ENCODE results near the gene KDM3A.
"Not testable (repeated sequence)": the region's sequence is repeated elsewhere in the genome, so short reads cannot be mapped to it uniquely, and the experiment has no call there.

The KDM3A gene

GRCh38 chr2:86476918-86477317, 35.7 kb downstream of the KDM3A start:
- DNase-seq (ENCODE audit: low spot score), result no peak

GRCh38 chr2:86477349-86477748, 36.2 kb downstream of the KDM3A start:
- DNase-seq (ENCODE audit: low spot score), result no peak

GRCh38 chr2:86480105-86480504, 38.9 kb downstream of the KDM3A start:
- DNase-seq (ENCODE audit: low spot score), result no peak

- peak; percentile 16 for DNase-seq (ENCODE audit: low spot score)
Measured at GRCh38 chr2:86482034-86482433, 40.9 kb downstream of the KDM3A start.

DNA sequence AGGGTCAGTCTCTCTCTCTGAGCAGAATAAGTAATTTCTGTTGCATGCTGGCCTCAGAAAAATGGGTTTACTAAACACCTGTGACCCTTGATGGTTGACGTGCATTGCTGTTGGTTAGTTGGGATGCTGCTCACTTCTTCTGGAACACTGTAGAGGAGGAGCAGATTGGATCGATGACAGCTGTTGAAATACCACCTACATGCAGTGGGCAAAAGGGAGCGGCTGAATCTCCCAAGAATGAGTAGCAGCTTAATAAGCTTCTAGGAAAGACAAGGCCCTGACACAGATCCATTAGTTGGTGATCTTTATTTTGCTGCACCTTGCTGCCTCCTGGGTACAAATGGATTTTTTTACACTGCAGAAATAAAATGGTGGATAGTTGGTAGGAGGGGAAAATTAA, 43.2 kb downstream of the KDM3A start:
- DNase-seq (ENCODE audit: low spot score), result no peak

DNA sequence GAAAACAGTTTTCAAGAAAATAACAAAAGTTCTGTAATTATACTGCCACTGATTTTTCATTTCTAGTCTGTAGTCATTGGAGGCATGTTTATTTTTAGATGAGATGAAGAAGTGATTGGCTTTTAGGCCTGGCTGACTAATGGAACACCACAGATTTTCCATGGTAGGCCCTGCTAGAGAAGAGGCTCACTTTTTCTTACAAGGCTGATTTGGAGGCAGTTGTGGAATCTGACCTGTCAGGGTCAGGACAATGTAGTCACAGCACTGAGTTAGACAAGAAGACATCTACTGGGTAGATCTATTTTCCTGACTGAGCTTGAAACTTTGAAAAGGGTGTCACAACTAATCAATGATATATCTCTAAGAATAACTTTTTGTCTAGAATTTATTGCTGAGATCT, 43.9 kb downstream of the KDM3A start:
- no peak for DNase-seq (ENCODE audit: low spot score)

DNA sequence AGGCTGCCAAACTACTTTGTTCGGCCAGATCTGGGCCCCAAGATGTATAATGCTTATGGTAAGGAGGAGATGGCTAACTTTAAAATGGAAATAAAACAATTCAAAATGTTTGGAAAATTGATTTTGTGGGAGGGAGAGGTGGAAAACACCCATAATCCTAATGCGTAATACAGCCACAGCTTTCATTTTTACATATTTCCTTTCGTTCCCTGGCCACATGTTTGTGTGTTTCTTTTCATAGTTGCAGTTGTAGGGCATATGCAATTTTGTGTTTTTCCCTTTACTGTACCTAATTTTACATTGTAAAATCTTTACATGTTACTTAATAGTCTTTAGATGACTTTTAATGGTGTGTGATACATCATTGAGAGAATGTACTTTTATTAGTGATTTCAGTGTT, 44.6 kb downstream of the KDM3A start:
- no peak for DNase-seq (ENCODE audit: low spot score)

DNA sequence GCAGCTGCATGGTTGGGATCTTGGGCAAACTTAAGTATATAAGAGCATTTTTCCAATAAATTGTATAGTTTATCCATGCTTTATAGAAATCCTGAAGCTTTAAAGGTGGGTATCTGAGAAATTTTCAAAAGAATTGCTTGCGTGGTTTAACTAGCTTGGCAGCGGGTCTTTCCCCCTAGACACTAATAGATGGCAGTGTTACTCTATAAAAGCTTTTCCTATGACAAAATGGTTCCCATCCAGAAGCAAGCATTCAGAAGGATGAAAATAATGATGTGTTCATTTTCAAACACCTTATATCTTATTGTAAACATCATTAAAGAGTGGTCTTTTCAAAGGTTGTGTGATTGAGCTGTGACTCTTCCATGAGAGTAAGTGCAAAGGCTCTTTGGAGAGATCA, 45.9 kb downstream of the KDM3A start:
- DNase-seq (ENCODE audit: low spot score), result no peak

GRCh38 chr2:86488561-86489250, 47.5 kb downstream of the KDM3A start:
- no peak for DNase-seq (ENCODE audit: low spot score)

DNA sequence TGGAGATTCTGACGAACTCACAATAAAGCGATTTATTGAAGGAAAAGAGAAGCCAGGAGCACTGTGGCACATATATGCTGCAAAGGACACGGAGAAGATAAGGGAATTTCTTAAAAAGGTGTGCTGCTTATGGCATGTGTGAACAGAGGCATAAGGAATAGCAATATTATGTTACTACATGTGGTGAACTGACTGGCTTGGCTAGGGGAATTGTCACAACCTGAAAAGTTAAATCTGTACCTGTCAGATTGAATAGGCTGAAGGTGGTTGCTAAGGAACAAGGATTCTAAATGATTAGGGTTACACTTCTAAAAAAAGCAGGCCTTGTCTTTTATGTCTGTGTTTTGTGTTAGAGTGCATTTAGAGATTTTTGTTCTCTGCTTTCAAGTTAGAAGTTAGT, 48.4 kb downstream of the KDM3A start:
- DNase-seq (ENCODE audit: low spot score), result no peak

DNA sequence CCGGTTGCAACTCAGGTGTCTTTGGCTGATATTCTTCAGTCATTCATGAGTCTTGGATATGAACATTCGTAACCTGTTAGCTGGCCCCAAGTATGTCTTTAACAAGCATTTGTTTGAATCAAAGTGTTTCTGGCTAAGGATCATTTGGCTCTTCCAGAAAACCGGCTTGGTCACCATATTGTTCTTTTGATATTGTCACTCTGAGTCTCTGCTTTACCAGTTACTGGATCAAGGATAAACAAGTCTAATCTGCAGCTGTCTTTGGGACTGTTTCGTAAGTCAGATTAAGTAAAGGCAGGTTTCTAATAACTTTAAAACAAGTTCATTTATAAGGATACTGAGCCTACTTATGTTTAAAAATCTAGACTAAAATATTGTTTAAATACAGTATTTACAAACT, 49.1 kb downstream of the KDM3A start:
- DNase-seq (ENCODE audit: low spot score), result no peak

- DNase-seq (ENCODE audit: low spot score), result no peak
Measured at GRCh38 chr2:86491088-86491487, 49.9 kb downstream of the KDM3A start.

DNA sequence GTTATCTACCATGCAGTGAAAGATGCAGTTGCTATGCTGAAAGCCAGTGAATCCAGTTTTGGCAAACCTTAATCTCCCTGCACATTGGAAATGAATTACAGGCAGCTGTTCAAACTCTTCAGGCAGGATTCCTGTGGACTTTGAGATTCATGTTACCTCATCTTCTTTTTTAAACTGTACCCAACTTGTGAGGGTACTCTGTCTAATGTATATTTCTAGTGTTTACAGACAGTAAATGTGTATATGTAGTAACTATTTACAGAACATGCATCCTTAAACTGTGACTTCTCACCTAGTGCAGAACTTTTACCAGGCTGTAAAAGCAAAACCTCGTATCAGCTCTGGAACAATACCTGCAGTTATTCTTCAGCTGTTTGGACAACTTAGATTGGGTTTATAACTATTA, 50.9 kb downstream of the KDM3A start:
- no peak for DNase-seq (ENCODE audit: low spot score)

DNA sequence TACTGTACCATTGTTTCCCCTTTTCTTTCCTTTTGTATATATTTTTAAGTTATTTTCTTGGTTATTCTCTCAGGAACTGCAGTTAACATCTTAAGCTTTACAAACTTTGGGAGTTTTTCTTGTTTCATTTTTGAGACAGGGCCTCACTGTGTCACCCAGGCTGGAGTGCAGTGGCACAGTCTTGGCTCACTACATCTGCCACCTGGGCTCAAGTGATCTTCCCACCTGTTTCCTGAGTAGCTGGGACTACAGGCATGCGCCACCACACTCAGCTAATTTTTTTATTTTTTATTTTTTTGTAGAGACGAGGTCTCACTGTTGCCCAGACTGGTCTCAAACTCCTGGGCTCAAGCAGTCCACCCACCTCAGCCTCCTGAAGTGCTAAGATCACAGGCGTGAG, 55.2 kb downstream of the KDM3A start:
- not testable (repeated sequence) for DNase-seq (ENCODE audit: low spot score)

DNA sequence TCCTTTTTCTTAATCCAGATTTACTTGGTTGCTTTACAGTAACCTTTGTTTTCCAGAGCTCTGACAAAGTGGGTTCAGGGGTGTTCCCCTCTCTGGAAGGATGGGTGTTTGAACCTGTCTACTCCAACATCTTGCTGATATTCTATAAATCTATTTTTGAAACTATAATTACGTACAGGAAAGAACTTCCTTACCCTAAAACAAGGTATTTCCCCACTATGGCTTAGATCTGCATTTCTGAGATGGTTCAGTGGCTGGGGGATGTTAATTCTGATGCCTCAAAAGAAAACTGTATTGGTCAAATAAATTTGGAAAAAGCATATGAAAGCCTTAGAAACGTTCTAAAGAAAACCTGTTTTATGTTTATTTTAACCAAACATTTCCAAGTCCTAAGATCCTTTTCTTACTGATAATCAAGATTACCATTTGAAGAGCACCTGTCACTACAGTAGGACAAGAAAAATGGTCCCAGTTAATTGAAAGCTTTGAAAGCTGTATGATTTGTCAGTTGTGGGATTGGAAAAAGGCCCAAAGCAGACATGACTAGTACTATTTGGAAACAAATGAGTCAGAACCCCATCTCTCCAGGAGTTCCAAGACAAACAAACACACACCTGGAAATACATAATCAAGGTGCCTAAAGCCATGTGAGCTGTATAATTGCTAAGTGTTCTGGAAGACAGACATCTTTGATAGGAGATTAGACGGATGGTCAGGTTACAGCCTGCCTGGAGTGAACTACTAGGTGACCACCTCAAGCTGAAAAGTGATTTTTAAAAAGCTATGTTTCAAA, 57.5 kb downstream of the KDM3A start:
- DNase-seq (ENCODE audit: low spot score), result no peak

GRCh38 chr2:86499326-86499725, 58.2 kb downstream of the KDM3A start:
- no peak for DNase-seq (ENCODE audit: low spot score)

GRCh38 chr2:86500325-86501083, 59.3 kb downstream of the KDM3A start:
- no peak for DNase-seq (ENCODE audit: low spot score)

GRCh38 chr2:86507600-86507999, 66.4 kb downstream of the KDM3A start:
- DNase-seq (ENCODE audit: low spot score), result no peak

GRCh38 chr2:86510436-86510933, 69.3 kb downstream of the KDM3A start:
- DNase-seq (ENCODE audit: low spot score), result no peak

- no peak for DNase-seq (ENCODE audit: low spot score)
Measured at GRCh38 chr2:86512034-86512433, 70.9 kb downstream of the KDM3A start.

DNA sequence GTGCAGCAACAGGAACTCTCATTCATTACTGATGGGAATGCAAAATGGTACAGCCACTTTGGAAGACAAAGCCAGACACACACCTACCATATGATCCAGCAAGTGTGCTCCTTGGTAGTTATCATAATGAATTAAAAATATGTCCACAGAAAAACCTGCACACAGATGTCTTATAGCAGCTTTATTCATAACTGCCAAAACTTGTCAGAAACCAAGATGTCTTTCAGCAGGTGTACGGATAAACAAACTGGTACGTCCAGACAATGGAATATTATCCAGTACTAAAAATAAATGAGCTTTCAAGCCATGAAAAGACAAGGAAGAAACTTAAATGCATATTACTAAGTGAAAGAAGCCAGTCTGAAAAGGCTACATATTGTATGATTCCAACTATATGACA, 71.7 kb downstream of the KDM3A start:
- DNase-seq (ENCODE audit: low spot score), result no peak

DNA sequence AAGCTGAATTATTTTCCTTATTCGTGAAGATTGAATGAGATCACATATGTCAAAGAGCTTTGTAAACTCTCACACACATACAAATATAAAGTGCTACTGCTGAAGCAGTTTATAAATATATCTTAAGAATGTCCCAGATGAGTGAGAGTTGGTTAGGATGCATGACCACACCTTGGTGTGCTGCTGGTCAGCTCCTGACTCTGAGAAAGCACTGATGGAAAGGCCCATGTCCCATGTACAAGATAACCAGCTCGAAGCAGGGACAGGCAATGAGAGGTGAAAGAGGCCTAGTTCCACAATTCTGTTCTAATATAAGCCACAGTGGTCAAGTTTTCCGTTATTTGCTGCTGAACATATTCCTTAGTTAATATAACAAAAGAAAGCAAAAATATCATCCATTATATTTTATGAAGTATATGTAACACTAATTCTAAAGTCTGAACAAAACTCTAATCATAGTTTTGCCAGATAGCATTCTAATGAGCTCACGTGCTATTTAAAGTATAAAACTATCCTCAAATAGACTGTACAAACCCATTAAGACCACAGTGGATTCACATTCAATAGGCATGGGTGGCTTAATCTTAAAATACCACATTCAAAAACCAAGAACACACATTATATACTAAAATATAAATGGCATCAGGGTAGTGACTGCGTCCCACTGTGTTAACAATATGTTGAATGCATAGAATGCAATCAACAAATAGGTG, 72.9 kb downstream of the KDM3A start:
- DNase-seq (ENCODE audit: low spot score), result no peak

Data from CD4-positive, alpha-beta T cell treated with Interleukin-2 at 100 ng/mL for 4 hours (primary cell).